ENCODE results near the gene KRT35.

DNA sequence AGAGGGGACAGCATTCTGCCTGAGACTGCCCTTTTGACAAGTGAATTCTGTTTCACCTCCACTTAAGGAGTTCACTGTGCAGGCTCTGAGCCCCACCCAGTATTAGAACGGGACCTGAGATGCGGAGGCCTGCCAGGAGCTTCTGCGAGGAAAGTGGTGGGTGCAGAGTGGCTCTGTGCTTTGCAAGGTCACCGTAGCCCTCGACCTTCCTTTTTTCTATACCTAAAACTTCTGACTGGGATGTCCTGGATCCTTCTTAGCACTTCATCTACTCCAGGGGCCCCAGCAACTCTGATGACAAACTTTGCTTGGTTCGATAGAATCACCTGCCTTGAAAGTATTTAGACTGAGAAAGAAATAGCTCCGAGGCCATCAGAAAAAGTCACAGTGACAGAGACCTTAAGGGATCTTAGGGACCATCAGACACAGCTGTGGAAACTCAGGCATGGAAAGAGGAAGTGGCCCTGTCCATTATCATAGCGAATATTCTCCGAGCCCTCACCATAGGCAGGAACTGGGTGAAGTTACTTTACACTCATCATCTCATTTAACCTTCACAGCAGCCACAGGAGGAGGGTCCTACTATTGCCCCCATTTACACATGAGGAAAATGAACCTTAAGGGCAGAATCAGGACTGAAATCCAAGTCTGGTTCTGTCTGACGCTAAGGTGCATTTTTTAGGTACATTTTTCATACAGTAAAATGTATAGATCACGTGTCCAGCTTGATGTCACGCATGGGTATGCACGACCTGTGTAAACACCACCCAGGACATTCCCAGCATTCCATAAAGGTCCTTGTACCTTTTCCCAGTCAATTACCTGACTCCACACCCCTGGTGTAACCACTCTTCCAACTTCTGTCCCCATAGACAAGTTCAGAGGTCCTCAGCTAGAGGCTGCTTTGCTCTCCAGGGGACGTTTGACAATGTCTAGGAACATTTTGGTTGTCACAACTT lies 25.1 kb upstream of the KRT35 start:
- no peak for TF ChIP-seq EZH2 (IDR thresholded peaks at IDR 0.05; ENCODE audit: insufficient read depth, poor library complexity, severe bottlenecking)
- no peak for TF ChIP-seq EZH2phosphoT487 (IDR thresholded peaks at IDR 0.05; ENCODE audit: insufficient read depth, low read depth)
